Measurements from ENCODE around the gene CYFIP2. TPM values are rescaled to one million over a fixed set of nuclear protein-coding genes. Genes with fewer than 3 reads are reported as not detected.

CYFIP2 gene
- total and polyA plus RNA-seq, 2 of the 8 experiments (the other 6 are each of a cell fraction or from before 2014, with no cell fraction given): 45.1 to 80.6 TPM

DNA sequence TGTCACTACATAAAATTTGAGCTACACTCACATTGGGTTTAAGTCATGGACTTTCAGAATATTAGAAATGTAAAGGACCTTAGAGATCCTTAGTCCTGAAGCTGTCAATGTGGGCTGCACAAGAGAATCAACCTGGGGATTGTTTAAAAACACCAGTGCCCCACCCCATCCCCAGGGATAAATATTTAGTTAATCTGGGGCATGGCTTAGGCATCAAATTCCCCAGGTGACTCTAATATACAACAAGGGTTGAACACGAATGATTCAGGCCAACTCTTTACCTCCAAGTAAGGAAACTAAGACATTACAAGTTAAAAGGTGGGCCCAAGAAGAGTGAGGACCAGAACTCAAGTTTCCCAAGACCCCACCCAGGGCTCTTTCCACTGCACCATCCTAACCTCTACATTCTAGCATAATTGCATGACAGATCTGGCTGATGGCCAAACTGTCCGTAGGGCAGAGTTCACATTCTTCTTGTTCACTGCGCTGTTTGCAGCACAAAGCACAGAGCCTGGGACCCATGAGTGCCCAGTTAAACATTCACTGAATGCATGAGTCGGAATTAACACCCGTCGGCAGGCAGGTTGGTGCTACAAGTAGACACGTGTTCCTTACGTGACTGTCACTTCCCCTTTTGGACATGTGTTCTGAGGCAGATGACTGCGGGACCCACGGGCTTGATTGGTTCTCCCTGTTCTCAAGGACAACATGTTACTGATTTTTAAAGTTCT lies 25.2 kb downstream of the CYFIP2 start (continued):
- TF ChIP-seq, protein P1, sequence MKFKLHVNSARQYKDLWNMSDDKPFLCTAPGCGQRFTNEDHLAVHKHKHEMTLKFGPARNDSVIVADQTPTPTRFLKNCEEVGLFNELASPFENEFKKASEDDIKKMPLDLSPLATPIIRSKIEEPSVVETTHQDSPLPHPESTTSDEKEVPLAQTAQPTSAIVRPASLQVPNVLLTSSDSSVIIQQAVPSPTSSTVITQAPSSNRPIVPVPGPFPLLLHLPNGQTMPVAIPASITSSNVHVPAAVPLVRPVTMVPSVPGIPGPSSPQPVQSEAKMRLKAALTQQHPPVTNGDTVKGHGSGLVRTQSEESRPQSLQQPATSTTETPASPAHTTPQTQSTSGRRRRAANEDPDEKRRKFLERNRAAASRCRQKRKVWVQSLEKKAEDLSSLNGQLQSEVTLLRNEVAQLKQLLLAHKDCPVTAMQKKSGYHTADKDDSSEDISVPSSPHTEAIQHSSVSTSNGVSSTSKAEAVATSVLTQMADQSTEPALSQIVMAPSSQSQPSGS (IDR thresholded peaks at IDR 0.05; ENCODE audit: low read length): no peak
- TF ChIP-seq SRF (IDR thresholded peaks at IDR 0.05; ENCODE audit: low read depth, low read length): no peak

Measured in H1 (cell line).